DOHH2 (cell line): ENCODE results near the gene ITGB1BP2.
"Not testable (repeated sequence)": the region's sequence is repeated elsewhere in the genome, so short reads cannot be mapped to it uniquely, and the experiment has no call there.

Source experiments
- CTCF ChIP-seq: fragments of 200-600 bp; sonication (generic); IDR thresholded peaks from one replicate; pipeline ENCODE4 v1.5.1; 2014; ENCODE audit warnings: antibody characterized with exemption, mild to moderate bottlenecking, low read depth, low read length; ENCODE audit not compliant: poor library complexity, severe bottlenecking
- EZH2phosphoT487 ChIP-seq: fragments of 200-600 bp; sonication (generic); IDR thresholded peaks from 2 replicates; pipeline ENCODE4 v1.6.1; 2017; ENCODE audit warnings: borderline replicate concordance, mild to moderate bottlenecking, antibody characterized with exemption, low read length, moderate library complexity, mixed read lengths

GRCh38 chrX:71324452-71324851 is 22.9 kb downstream of the ITGB1BP2 start:
- not testable (repeated sequence) for TF ChIP-seq CTCF, EZH2phosphoT487
